ENCODE data around the gene KCNC3.

The KCNC3 gene

DNA sequence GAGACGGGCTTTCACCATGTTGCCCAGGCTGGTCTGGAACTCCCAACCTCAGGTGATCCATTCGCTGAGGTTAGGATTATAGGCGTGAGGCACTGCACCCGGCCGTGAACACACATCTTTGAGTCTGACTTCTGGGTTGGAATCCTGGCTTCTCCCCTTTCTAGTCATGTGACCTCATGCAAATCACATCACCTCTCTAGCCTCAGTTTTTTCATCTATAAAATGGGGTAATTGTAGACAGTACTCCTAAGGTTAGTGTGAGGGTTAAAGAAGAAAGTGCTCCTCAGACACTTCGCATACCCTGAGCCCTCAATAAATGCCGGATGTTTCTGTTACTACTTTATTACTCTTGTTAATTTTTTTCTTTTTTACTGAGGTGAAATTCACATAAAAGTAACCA lies 55.4 kb downstream of the KCNC3 start:
- H3K27me3 ChIP-seq (replicated peaks in 2 of 5; ENCODE audit: control insufficient read depth in 4 of 5, insufficient read depth in 5 of 5, low read length in 4 of 5) = peaks cover 0 to 8% (median 0%) of the 10 kb centered on the region in 5 experiments
- H3K9me3 ChIP-seq (ENCODE audit: control extremely low read depth in 1 of 5, control insufficient read depth in 4 of 5, insufficient read depth in 2 of 5, low read depth in 1 of 5, low read length in 4 of 5) = no peaks in the 10 kb centered on the region
- 94% methylated on average over 4 of the region's 7 CpGs for WGBS (ENCODE audit: insufficient coverage)

DNA sequence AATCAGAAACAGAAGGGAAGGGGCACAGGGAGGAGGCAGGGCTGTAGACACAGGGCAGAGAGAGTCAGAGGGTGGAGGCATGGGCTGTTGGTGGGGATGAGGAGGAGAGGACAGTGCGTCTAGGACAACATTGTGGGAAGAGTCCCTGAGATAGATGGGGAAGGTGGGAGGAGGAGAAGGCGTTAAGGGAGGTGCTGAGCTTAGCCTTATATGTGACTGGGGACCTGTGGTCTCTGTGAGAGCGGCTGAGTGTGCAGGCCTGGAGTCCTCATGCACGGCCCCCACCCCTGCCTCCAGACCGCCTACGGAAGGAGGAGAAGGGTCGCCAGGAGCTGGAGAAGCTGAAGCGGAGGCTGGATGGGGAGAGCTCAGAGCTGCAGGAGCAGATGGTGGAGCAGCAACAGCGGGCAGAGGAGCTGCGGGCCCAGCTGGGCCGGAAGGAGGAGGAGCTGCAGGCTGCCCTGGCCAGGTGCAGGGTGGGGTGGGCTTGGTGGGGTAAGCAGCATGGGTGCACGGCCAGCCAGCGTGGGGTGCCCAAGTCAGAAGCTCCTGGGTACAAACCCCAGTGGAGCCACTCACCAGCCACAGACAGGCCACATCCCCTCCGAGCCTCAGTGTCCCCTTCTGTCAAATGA lies 56.8 kb downstream of the KCNC3 start:
- Histone ChIP-seq H3K27me3 (replicated peaks in 2 of 5; ENCODE audit: control insufficient read depth in 4 of 5, insufficient read depth in 5 of 5, low read length in 4 of 5) (peaks cover 0 to 17% (median 0%) of the 10 kb centered on the region in 5 experiments), H3K27ac (ENCODE audit: insufficient read depth in 1 of 2, low read depth in 1 of 2, low read length in 2 of 2, poor library complexity in 1 of 2, severe bottlenecking in 2 of 2) (no peak overlapping the region), H3K4me1 (ENCODE audit: control extremely low read depth in 1 of 4, control insufficient read depth in 4 of 4, insufficient read depth in 4 of 4, low read length in 3 of 4) (no peaks in the 10 kb centered on the region), H3K4me3 (ENCODE audit: control insufficient read depth in 1 of 7, extremely low read depth in 1 of 7, insufficient read depth in 4 of 7, low read depth in 2 of 7, low read length in 6 of 7) (no peak overlapping the region), H3K36me3 (ENCODE audit: control insufficient read depth in 4 of 4, insufficient read depth in 4 of 4, low read length in 3 of 4) (no peaks in the 10 kb centered on the region), H3K9me3 (ENCODE audit: control extremely low read depth in 1 of 5, control insufficient read depth in 4 of 5, insufficient read depth in 2 of 5, low read depth in 1 of 5, low read length in 4 of 5) (peaks cover 0 to 5% (median 0%) of the 10 kb centered on the region in 5 experiments)
- POLR2A ChIA-PET = no interaction called here
- no peak for DNase-seq
- CTCF ChIA-PET = no interaction called here
- 90% methylated on average over 14 of the region's 14 CpGs for WGBS (ENCODE audit: insufficient coverage)

More for the DNA sequence above, 55.4 kb downstream of the KCNC3 start:
- H3K4me3 ChIP-seq (ENCODE audit: control insufficient read depth in 1 of 7, extremely low read depth in 1 of 7, insufficient read depth in 4 of 7, low read depth in 2 of 7, low read length in 6 of 7) = no peak overlapping the region
- ChIA-PET POLR2A (no interaction called here), CTCF (no interaction called here)
- no peak for DNase-seq
- H3K4me1 ChIP-seq (ENCODE audit: control extremely low read depth in 1 of 4, control insufficient read depth in 4 of 4, insufficient read depth in 4 of 4, low read length in 3 of 4) = no peaks in the 10 kb centered on the region
- H3K36me3 ChIP-seq (ENCODE audit: control insufficient read depth in 4 of 4, insufficient read depth in 4 of 4, low read length in 3 of 4) = no peaks in the 10 kb centered on the region
- H3K27ac ChIP-seq (ENCODE audit: insufficient read depth in 1 of 2, low read depth in 1 of 2, low read length in 2 of 2, poor library complexity in 1 of 2, severe bottlenecking in 2 of 2) = no peak overlapping the region

DNA sequence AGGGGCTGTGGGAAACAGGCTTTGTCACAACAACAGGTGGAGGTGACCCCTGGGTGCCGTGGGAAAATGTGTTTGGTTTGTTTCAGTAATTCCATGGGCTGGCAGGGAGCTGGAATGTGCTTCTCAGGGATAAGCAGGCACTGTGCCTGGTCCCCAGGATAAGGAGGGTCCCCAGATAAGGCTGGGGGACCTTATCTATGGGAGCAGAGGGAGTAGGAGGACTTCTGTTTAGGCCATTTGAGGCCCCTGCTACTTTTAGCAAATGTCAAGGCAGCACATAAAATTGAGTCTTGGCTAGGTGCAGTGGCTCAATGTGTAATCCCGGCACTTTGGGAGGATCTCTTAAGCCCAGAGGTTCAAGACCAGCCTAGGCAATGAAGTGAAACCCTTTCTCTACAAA lies 59.5 kb downstream of the KCNC3 start:
- DNase-seq = no peak
- Histone ChIP-seq H3K27ac (ENCODE audit: insufficient read depth in 1 of 2, low read depth in 1 of 2, low read length in 2 of 2, poor library complexity in 1 of 2, severe bottlenecking in 2 of 2) (no peak overlapping the region), H3K36me3 (ENCODE audit: control insufficient read depth in 4 of 4, insufficient read depth in 4 of 4, low read length in 3 of 4) (no peaks in the 10 kb centered on the region), H3K4me3 (ENCODE audit: control insufficient read depth in 1 of 7, extremely low read depth in 1 of 7, insufficient read depth in 4 of 7, low read depth in 2 of 7, low read length in 6 of 7) (no peak overlapping the region), H3K27me3 (replicated peaks in 2 of 5; ENCODE audit: control insufficient read depth in 4 of 5, insufficient read depth in 5 of 5, low read length in 4 of 5) (peaks cover 0 to 19% (median 2%) of the 10 kb centered on the region in 5 experiments), H3K9me3 (ENCODE audit: control extremely low read depth in 1 of 5, control insufficient read depth in 4 of 5, insufficient read depth in 2 of 5, low read depth in 1 of 5, low read length in 4 of 5) (peaks cover 0 to 5% (median 0%) of the 10 kb centered on the region in 5 experiments), H3K4me1 (ENCODE audit: control extremely low read depth in 1 of 4, control insufficient read depth in 4 of 4, insufficient read depth in 4 of 4, low read length in 3 of 4) (no peaks in the 10 kb centered on the region)
- CTCF ChIA-PET = no interaction called here
- POLR2A ChIA-PET = no interaction called here
- WGBS (ENCODE audit: insufficient coverage) = 90% methylated on average over 2 of the region's 2 CpGs

DNA sequence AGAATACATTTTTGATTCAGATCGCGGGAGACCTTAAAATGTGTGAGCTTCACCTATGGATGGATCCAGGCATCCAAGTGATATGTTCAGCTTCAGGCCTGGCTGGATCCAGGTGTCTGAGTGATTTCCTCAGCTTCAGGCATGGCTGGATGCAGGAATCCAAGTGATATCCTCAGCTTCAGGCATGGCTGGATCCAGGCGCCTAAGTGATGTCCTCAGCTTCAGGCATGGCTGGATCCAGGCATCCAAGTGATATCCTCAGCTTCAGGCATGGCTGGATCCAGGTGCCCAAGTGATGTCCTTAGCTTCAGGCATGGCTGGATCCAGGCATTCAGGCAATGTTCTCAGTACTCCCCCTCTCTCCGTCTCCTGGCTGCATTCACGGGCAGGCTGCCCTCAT lies 60.7 kb downstream of the KCNC3 start:
- WGBS (ENCODE audit: insufficient coverage) = 100% methylated on average over 3 of the region's 5 CpGs
- no peak overlapping the region for H3K27ac ChIP-seq (ENCODE audit: insufficient read depth in 1 of 2, low read depth in 1 of 2, low read length in 2 of 2, poor library complexity in 1 of 2, severe bottlenecking in 2 of 2)
- H3K4me3 ChIP-seq (ENCODE audit: control insufficient read depth in 1 of 7, extremely low read depth in 1 of 7, insufficient read depth in 4 of 7, low read depth in 2 of 7, low read length in 6 of 7) = no peak overlapping the region
- POLR2A ChIA-PET = interaction anchor here (0.6 kb wide), 1 partner anchor 28 kb away, joined by 3 read pairs; no protein-coding TSS in a partner anchor
- H3K36me3 ChIP-seq (ENCODE audit: control insufficient read depth in 4 of 4, insufficient read depth in 4 of 4, low read length in 3 of 4) = no peaks in the 10 kb centered on the region
- CTCF ChIA-PET = no interaction called here
- no peaks in the 10 kb centered on the region for H3K4me1 ChIP-seq (ENCODE audit: control extremely low read depth in 1 of 4, control insufficient read depth in 4 of 4, insufficient read depth in 4 of 4, low read length in 3 of 4)
- no peak for DNase-seq
- peaks cover 0 to 5% (median 0%) of the 10 kb centered on the region in 5 experiments for H3K9me3 ChIP-seq (ENCODE audit: control extremely low read depth in 1 of 5, control insufficient read depth in 4 of 5, insufficient read depth in 2 of 5, low read depth in 1 of 5, low read length in 4 of 5)
- peaks cover 0 to 17% (median 2%) of the 10 kb centered on the region in 5 experiments for H3K27me3 ChIP-seq (replicated peaks in 2 of 5; ENCODE audit: control insufficient read depth in 4 of 5, insufficient read depth in 5 of 5, low read length in 4 of 5)

DNA sequence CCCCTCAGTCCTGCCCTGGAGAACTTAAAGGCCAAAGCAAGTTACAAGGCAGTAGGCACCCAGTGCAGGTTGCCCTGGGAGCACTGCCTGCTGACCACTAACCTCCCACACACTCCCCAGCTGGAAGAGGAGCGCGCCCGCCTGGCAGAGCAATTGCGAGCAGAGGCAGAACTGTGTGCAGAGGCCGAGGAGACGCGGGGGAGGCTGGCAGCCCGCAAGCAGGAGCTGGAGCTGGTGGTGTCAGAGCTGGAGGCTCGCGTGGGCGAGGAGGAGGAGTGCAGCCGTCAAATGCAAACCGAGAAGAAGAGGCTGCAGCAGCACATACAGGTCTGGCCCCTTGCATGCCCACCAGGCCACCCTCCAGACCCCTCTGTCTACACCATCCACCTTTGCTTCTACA lies 61.1 kb downstream of the KCNC3 start:
- CTCF ChIA-PET = no interaction called here

DNA sequence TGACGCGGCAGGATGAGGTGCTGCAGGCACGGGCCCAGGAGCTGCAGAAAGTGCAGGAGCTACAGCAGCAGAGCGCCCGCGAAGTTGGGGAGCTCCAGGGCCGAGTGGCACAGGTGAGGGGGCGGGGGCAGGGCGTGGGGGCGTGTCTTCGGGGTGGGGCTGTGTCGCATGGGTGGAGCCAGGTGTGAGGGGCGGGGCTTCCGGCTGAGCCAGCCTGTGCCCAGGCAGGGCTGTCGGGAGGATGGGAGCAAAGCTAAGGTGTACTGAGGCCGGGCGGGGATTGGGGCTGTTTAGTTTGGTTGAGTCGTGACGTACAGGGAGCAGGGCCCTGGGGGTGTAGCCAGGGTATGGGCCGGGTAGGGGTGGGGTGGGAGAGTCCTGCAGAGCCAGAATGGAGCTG lies 62.3 kb downstream of the KCNC3 start:
- H3K27ac ChIP-seq (ENCODE audit: insufficient read depth in 1 of 2, low read depth in 1 of 2, low read length in 2 of 2, poor library complexity in 1 of 2, severe bottlenecking in 2 of 2) = no peak overlapping the region
- no peak for DNase-seq
- H3K36me3 ChIP-seq (ENCODE audit: control insufficient read depth in 4 of 4, insufficient read depth in 4 of 4, low read length in 3 of 4) = no peaks in the 10 kb centered on the region
- ChIA-PET CTCF (no interaction called here), POLR2A (no interaction called here)
- 19% methylated on average over 14 of the region's 20 CpGs for WGBS (ENCODE audit: insufficient coverage)
- H3K4me1 ChIP-seq (ENCODE audit: control extremely low read depth in 1 of 4, control insufficient read depth in 4 of 4, insufficient read depth in 4 of 4, low read length in 3 of 4) = no peaks in the 10 kb centered on the region
- peaks cover 0 to 17% (median 2%) of the 10 kb centered on the region in 5 experiments for H3K27me3 ChIP-seq (replicated peaks in 2 of 5; ENCODE audit: control insufficient read depth in 4 of 5, insufficient read depth in 5 of 5, low read length in 4 of 5)
- no peak overlapping the region for H3K4me3 ChIP-seq (ENCODE audit: control insufficient read depth in 1 of 7, extremely low read depth in 1 of 7, insufficient read depth in 4 of 7, low read depth in 2 of 7, low read length in 6 of 7)
- H3K9me3 ChIP-seq (ENCODE audit: control extremely low read depth in 1 of 5, control insufficient read depth in 4 of 5, insufficient read depth in 2 of 5, low read depth in 1 of 5, low read length in 4 of 5) = peaks cover 0 to 5% (median 0%) of the 10 kb centered on the region in 5 experiments

More for the DNA sequence above, 61.1 kb downstream of the KCNC3 start:
- DNase-seq = no peak
- H3K27me3 ChIP-seq (replicated peaks in 2 of 5; ENCODE audit: control insufficient read depth in 4 of 5, insufficient read depth in 5 of 5, low read length in 4 of 5) = peaks cover 0 to 17% (median 2%) of the 10 kb centered on the region in 5 experiments
- WGBS (ENCODE audit: insufficient coverage) = 92% methylated on average over 7 of the region's 13 CpGs
- no peak overlapping the region for H3K27ac ChIP-seq (ENCODE audit: insufficient read depth in 1 of 2, low read depth in 1 of 2, low read length in 2 of 2, poor library complexity in 1 of 2, severe bottlenecking in 2 of 2)
- H3K4me1 ChIP-seq (ENCODE audit: control extremely low read depth in 1 of 4, control insufficient read depth in 4 of 4, insufficient read depth in 4 of 4, low read length in 3 of 4) = no peaks in the 10 kb centered on the region
- POLR2A ChIA-PET = no interaction called here
- peaks cover 0 to 5% (median 0%) of the 10 kb centered on the region in 5 experiments for H3K9me3 ChIP-seq (ENCODE audit: control extremely low read depth in 1 of 5, control insufficient read depth in 4 of 5, insufficient read depth in 2 of 5, low read depth in 1 of 5, low read length in 4 of 5)
- no peaks in the 10 kb centered on the region for H3K36me3 ChIP-seq (ENCODE audit: control insufficient read depth in 4 of 4, insufficient read depth in 4 of 4, low read length in 3 of 4)
- no peak overlapping the region for H3K4me3 ChIP-seq (ENCODE audit: control insufficient read depth in 1 of 7, extremely low read depth in 1 of 7, insufficient read depth in 4 of 7, low read depth in 2 of 7, low read length in 6 of 7)

DNA sequence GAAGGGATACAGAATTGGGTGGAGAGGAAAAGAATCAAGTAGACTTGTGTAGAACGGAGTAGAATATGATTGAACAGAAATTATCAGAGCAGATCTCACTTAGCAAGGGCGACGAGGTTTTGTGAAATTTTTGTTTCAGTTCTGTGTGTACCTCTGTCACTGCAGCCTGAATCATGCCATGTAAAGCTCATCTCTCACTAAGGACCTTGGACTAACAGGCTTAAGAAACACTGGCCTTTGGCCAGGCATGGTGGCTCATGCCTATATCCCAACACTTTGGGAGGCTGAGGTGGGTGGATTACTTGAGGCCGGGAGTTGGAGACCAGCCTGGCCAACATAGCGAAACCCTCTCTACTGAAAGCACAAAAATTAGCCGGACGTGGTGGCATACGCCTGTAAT lies 63.1 kb downstream of the KCNC3 start:
- H3K27me3 ChIP-seq (replicated peaks in 2 of 5; ENCODE audit: control insufficient read depth in 4 of 5, insufficient read depth in 5 of 5, low read length in 4 of 5) = peaks cover 0 to 17% (median 2%) of the 10 kb centered on the region in 5 experiments
- ChIA-PET CTCF (no interaction called here), POLR2A (no interaction called here)
- no peak for DNase-seq
- H3K9me3 ChIP-seq (ENCODE audit: control extremely low read depth in 1 of 5, control insufficient read depth in 4 of 5, insufficient read depth in 2 of 5, low read depth in 1 of 5, low read length in 4 of 5) = peaks cover 0 to 5% (median 0%) of the 10 kb centered on the region in 5 experiments
- no peaks in the 10 kb centered on the region for H3K4me1 ChIP-seq (ENCODE audit: control extremely low read depth in 1 of 4, control insufficient read depth in 4 of 4, insufficient read depth in 4 of 4, low read length in 3 of 4)
- no peak overlapping the region for H3K4me3 ChIP-seq (ENCODE audit: control insufficient read depth in 1 of 7, extremely low read depth in 1 of 7, insufficient read depth in 4 of 7, low read depth in 2 of 7, low read length in 6 of 7)
- H3K36me3 ChIP-seq (ENCODE audit: control insufficient read depth in 4 of 4, insufficient read depth in 4 of 4, low read length in 3 of 4) = no peaks in the 10 kb centered on the region
- no peak overlapping the region for H3K27ac ChIP-seq (ENCODE audit: insufficient read depth in 1 of 2, low read depth in 1 of 2, low read length in 2 of 2, poor library complexity in 1 of 2, severe bottlenecking in 2 of 2)
- 90% methylated on average over 3 of the region's 8 CpGs for WGBS (ENCODE audit: insufficient coverage)

Data from common myeloid progenitor, CD34-positive (primary cell).